ENCODE results near the gene JAG1.

JAG1 gene

GRCh38 chr20:10652660-10653261, 21.0 kb downstream of the JAG1 start:
- no peak for DNase-seq (ENCODE audit: low read depth)

DNA sequence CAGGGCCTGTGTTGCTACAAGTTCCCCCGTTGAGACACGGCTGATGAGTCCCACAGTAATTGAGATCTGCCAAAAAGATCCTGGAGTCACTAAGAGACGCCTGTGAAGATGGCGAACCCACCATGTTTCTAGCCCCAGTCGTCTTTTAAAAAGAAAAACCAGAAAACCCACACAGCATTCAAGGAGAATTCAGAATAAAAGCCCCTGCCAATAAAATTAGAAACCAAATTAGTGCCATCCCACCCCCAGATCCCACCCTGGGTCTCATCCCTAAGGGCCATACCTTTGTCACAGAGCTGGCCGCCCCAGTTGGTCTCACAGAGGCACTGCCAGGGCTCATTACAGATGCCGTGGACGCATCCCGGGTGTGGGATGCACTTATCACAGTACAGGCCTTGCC, 21.6 kb downstream of the JAG1 start:
- no peak for DNase-seq (ENCODE audit: low read depth)

DNA sequence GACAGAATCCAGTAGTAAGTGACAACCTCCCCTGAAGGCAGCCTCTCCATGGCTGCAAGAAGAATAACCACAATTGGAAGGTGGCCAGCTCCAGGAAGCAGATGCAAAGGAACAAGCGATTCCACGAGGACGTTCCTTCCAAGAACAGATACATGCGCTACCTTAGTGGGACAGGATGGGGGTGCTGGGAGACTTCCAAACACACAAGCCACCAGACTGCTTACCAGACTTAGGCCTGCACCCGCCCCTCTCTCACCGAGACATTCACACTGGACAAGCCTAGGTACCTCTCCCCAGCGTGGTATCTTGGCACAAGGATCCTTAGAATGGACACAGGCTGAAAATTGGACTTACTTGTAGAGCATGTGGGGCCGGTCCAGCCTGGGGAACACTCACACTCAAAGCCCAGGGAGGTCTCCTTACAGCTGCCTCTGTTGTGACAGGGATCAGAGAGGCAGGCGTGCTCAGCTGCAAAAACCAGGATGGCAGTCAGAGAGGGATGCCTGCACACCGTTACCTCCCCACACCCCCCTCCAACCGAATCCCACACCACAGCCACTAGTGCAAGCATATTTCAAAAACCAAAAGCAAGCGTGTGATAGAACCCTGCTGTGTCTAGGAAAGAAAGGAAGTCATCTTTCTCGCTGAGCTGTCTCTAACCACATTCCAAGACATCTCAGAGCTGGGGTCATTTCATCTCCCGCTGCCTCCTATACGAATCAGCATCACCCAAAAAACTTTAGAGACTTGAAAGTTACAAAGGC, 22.4 kb downstream of the JAG1 start:
- DNase-seq (ENCODE audit: low read depth): no peak

GRCh38 chr20:10649797-10650160, 24.0 kb downstream of the JAG1 start:
- no peak for DNase-seq (ENCODE audit: low read depth)

GRCh38 chr20:10649080-10649796, 24.6 kb downstream of the JAG1 start:
- DNase-seq (ENCODE audit: low read depth): no peak

DNA sequence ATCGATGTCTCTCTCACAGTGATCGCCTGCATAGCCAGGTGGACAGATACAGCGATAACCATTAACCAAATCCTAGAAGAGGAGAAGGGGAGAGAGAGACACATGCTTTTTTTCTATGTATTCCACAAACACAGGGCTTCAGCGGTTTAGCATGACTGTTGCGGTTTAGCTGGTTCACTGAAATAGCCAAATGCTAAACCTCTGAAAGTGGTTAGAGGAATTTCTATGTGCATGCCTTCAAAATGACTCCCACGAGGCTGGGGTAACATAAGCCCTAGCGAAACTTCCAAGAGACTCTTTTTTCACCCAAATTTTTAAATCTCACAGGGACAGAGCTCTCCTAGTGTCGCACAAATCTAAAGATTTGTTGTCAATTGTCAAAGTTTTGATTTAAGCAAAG, 25.1 kb downstream of the JAG1 start:
- no peak for DNase-seq (ENCODE audit: low read depth)

DNA sequence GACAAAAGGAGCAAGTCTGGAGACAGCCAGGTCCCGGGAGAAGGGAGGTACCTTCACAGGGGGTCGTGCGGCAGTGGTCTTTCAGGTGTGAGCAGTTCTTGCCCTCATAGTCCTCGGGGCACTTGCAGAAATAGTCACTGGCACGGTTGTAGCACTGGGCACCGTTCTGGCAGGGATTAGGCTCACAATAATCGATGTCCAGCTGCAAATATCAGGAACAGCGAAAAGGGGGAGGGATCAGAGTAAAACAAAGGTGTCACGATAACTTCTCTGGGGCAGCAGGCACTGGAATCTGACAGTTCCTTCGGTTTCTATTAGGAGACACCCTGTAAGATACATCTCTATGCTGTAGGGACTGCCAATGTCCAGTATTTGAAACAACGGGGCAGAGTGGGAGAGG, 25.9 kb downstream of the JAG1 start:
- DNase-seq (ENCODE audit: low read depth): no peak

- DNase-seq (ENCODE audit: low read depth): no peak
These were observed 26.3 kb downstream of the JAG1 start for GRCh38 chr20:10647471-10647870.

DNA sequence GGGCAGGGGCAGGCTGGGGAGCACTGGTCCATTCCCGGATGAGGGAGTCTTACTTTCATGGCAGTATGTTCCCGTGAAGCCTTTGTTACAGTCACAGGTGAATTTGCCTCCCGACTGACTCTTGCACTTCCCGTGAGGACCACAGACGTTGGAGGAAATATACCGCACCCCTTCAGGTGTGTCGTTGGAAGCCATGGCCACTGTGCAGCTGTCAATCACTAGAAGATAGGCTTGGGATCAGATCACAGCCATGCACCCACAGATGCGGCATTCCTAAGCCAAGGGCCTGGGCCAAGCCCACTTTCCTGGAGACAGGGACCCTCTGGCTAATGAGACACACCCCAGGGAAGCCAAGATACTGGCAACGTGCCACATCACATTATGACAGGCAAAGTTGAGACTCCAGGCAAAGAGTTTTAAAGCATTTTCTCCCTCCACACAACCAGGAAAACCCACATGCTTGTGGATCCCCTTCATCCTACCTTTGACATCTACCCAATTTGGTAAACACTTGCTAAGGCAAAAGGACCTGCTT, 26.8 kb downstream of the JAG1 start:
- no peak for DNase-seq (ENCODE audit: low read depth)

DNA sequence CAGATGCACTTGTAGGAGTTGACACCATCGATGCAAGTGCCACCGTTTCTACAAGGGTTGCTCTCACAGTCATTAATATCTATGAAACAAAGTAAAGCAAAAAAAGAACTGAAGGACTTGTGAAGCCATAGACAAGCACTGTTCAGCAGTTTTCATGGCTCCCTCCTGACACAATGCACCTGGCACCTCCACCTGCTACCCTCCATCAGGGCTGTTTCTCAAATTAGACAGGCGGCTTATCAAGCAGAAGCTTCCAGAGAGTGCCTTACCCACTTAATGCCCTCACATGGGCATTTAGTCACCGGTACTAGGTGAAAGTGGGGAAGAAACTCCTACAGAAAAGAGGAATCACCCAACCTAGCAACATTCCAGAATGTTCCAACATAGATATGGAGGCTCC, 27.8 kb downstream of the JAG1 start:
- DNase-seq (ENCODE audit: low read depth): no peak

DNA sequence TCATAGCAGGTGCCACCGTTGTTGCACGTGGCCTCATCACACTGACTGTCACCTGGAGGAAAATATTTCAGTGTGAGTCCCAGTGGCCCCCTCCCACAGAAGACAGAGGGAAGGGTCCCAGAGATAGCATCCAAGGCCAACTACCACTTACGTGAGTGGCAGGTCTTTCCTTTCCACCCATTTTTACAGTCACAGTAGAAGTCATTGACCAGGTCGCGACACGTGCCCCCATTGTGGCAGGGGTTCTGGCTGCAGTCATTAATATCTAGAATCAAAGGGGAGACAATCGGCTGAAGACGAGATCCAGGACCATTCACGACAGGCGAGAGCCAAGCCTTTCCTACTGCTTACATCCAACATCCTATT, 28.6 kb downstream of the JAG1 start:
- DNase-seq (ENCODE audit: low read depth): no peak

DNA sequence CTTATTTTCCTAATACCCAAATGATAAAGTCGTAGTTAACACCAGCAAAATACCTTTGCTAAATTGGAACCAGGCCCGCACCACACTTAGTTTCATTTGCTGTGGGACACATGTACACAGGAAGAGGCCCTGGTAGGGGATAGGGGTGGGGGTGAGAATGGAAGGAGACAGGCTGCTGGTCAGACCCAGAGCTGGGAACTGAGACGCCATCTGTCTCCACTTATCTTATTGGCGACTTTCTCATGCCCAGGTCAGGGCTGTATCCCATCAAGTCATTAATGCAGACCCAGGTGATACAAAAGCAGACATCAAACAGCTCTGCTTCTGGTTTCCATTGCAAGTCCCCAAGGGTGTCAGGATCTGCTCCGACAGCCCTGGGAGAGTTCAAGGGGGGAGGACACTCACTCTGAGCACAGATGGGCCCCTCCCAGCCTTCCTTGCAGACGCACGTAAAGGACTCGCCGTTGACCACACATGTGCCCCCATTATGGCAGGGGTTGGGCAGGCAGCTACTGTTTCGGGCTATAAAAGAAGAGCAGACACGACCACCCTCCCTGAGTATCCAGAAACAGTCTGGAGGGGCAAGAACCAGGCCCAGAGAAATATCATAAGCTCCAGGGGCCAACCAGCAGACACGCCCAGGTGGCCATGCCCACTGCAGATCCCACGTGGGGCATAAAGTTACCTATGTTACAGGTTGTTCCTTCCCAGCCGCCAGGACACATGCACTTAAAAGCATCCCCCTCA, 29.2 kb downstream of the JAG1 start:
- DNase-seq (ENCODE audit: low read depth): no peak

GRCh38 chr20:10643560-10643873, 30.3 kb downstream of the JAG1 start:
- DNase-seq (ENCODE audit: low read depth): no peak

DNA sequence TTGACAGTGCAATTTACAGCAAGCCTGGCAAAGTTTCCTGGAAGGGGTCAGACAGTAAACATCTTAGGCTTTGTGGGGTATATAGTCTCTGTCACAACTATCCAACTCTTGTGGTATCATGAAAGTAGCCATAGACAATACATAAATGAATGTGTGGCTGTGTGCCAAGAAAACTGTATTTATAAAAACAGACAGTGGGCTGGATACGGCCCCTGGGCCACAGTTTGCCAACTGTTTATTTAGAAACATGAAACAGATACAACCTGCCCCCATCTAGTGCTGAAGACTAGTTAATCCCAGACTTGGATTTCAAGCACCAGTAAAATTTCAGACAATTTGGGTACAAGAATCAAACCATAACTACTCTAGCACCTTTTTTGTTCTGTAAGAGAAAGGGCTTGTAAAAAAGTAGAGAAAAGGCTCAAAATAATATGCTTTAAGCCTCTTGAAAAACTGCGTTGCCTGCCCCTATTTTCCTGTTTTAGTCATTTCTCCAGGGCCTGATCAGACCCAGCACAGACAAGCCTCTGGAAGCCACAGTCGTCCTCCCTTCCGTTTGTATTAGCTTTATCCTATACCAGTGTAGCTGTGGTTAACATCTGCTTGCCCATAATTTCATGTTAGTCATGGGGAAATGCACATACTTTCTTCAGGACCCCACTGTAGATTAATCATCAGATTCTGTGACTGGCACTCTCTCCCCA, 30.8 kb downstream of the JAG1 start:
- DNase-seq (ENCODE audit: low read depth): no peak

GRCh38 chr20:10641893-10642292, 31.9 kb downstream of the JAG1 start:
- no peak for DNase-seq (ENCODE audit: low read depth)

DNA sequence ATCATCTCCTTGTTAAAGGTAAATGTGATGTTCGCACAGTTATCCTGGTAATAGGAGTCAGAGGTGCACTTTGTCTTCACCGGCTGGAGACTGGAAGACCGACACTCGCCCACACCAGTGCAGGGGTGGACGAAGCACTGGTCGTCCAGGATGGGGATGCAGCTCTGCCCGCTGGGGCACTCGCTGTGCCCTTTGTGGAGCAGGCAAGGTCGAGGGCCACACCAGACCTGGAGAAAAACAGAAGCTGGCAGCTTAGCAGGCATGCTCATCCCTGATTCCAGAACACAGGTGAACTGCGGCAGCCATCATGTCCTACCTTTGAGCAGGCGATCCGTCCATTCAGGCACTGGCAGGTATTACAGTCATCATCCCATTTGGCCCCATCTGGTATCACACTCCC, 32.3 kb downstream of the JAG1 start:
- DNase-seq (ENCODE audit: low read depth): no peak

DNA sequence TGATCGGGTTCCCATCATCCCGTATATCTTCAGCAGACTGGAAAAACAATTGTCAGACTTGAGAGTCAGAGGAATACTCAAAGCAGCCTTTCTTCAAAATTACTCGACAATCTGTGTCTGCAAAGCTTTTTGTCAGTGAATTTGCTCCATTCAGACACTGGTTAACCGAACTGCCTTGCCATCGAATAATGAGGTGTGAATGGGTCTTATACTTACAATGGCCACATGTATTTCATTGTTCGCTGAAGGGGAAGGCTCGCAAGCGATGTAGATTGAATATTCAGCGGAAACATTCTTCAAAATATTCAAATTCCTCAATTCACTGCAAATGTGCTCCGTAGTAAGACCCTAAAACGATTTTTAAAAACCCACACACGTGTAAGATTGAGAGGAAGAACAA, 32.9 kb downstream of the JAG1 start:
- no peak for DNase-seq (ENCODE audit: low read depth)

GRCh38 chr20:10639737-10640556, 33.9 kb downstream of the JAG1 start:
- DNase-seq (ENCODE audit: low read depth): no peak

- no peak for DNase-seq (ENCODE audit: low read depth)
These were observed 34.6 kb downstream of the JAG1 start for GRCh38 chr20:10639077-10639736.

GRCh38 chr20:10637563-10637962, 36.2 kb downstream of the JAG1 start:
- DNase-seq (ENCODE audit: low read depth): no peak
